Osteoblast (primary cell): ENCODE measurements around the gene MBTPS1. TPM values are rescaled to one million over a fixed set of nuclear protein-coding genes. Genes with fewer than 3 reads are reported as not detected.

ENCODE experiments used
- DNase-seq: peaks from one replicate; pipeline ENCODE4 v3.0.0; 2011; ENCODE audit warnings: low spot score, mixed read lengths; ENCODE audit not compliant: insufficient read length; ENCODE audit errors: missing footprints
- H2AFZ ChIP-seq: 2 replicates; pipeline ENCODE4 v1.6.0; 2011; ENCODE audit warnings: mild to moderate bottlenecking, low read length
- H3K27ac ChIP-seq: 2 replicates; pipeline ENCODE4 v1.5.1; 2011; ENCODE audit warnings: mild to moderate bottlenecking, low read depth, low read length, moderate library complexity
- H3K27me3 ChIP-seq: 2 replicates; pipeline ENCODE4 v1.6.0; 2012; ENCODE audit warnings: mild to moderate bottlenecking, control low read depth, inconsistent platforms, low read length, moderate library complexity; ENCODE audit not compliant: insufficient read depth
- H3K36me3 ChIP-seq: 2 replicates; pipeline ENCODE4 v1.5.1; 2011; ENCODE audit warnings: mild to moderate bottlenecking, low read length, control low read depth, moderate library complexity; ENCODE audit not compliant: insufficient read depth
- H3K4me1 ChIP-seq: 2 replicates; pipeline ENCODE4 v1.5.1; 2011; ENCODE audit warnings: mild to moderate bottlenecking, low read length, control low read depth, moderate library complexity; ENCODE audit not compliant: insufficient read depth
- H3K4me2 ChIP-seq: 2 replicates; pipeline ENCODE4 v1.6.0; 2011; ENCODE audit warnings: mild to moderate bottlenecking, low read length; ENCODE audit not compliant: insufficient read depth
- H3K4me3 ChIP-seq: fragments of 200-600 bp; sonication (generic); 3 replicates; pipeline ENCODE4 v1.5.1; 2012; ENCODE audit warnings: mild to moderate bottlenecking, low read length, inconsistent platforms; ENCODE audit not compliant: insufficient read depth
- H3K79me2 ChIP-seq: 2 replicates; pipeline ENCODE4 v1.6.0; 2012; ENCODE audit warnings: mild to moderate bottlenecking, low read length, control low read depth, inconsistent platforms; ENCODE audit not compliant: insufficient read depth
- H3K9me3 ChIP-seq: 2 replicates; pipeline ENCODE4 v1.5.1; 2011; ENCODE audit warnings: low read depth, low read length, control low read depth
- H4K20me1 ChIP-seq: 2 replicates; pipeline ENCODE4 v1.6.0; 2012; ENCODE audit warnings: mild to moderate bottlenecking, low read length, control low read depth; ENCODE audit not compliant: insufficient read depth
- total RNA-seq: library from RNA; depleted of rRNA; stranded (reverse); fragments of >200 nt; gene quantifications from 2 replicates; pipeline ENCODE4 v1.2.3, GENCODE V29; 2012
- TF ChIP-seq, protein P1 (sequence below): IDR thresholded peaks from 2 replicates; pipeline ENCODE4 v1.5.1; 2011; ENCODE audit warnings: mild to moderate bottlenecking, low read depth, low read length, moderate library complexity; ENCODE audit errors: extremely low read depth

Gene MBTPS1
- total RNA-seq, 1 donor: 114 TPM

DNA sequence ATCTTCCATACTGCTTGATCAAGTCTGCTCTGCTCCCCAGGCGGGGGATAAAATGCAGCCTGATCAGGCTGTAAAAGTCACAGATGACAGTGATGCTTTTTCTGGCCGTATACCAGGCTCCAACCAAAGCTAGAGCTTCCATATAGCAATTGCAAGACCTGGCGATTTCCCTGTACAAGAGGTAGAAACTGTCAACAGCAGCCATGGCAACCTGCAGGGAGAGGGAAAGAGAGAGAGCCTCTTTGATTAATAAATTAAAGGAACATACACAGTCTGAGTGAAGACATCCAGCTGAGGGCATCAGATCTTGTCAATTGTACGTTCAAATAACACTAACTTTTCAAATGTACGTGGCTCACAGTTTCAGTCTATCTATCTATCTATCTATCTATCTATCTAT, 14.4 kb upstream of the MBTPS1 start:
- Histone ChIP-seq H2AFZ (no peak overlapping the region), H3K4me1 (peaks cover 7% of the 10 kb centered on the region), H4K20me1 (peaks cover 6% of the 10 kb centered on the region), H3K79me2 (peaks cover 19% of the 10 kb centered on the region), H3K27ac (no peak overlapping the region), H3K4me3 (no peak overlapping the region), H3K36me3 (peaks cover 17% of the 10 kb centered on the region), H3K9me3 (no peaks in the 10 kb centered on the region), H3K4me2 (no peak overlapping the region), H3K27me3 (no peaks in the 10 kb centered on the region)
- TF ChIP-seq, protein P1, sequence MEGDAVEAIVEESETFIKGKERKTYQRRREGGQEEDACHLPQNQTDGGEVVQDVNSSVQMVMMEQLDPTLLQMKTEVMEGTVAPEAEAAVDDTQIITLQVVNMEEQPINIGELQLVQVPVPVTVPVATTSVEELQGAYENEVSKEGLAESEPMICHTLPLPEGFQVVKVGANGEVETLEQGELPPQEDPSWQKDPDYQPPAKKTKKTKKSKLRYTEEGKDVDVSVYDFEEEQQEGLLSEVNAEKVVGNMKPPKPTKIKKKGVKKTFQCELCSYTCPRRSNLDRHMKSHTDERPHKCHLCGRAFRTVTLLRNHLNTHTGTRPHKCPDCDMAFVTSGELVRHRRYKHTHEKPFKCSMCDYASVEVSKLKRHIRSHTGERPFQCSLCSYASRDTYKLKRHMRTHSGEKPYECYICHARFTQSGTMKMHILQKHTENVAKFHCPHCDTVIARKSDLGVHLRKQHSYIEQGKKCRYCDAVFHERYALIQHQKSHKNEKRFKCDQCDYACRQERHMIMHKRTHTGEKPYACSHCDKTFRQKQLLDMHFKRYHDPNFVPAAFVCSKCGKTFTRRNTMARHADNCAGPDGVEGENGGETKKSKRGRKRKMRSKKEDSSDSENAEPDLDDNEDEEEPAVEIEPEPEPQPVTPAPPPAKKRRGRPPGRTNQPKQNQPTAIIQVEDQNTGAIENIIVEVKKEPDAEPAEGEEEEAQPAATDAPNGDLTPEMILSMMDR: no peak
- DNase-seq: no peak

DNA sequence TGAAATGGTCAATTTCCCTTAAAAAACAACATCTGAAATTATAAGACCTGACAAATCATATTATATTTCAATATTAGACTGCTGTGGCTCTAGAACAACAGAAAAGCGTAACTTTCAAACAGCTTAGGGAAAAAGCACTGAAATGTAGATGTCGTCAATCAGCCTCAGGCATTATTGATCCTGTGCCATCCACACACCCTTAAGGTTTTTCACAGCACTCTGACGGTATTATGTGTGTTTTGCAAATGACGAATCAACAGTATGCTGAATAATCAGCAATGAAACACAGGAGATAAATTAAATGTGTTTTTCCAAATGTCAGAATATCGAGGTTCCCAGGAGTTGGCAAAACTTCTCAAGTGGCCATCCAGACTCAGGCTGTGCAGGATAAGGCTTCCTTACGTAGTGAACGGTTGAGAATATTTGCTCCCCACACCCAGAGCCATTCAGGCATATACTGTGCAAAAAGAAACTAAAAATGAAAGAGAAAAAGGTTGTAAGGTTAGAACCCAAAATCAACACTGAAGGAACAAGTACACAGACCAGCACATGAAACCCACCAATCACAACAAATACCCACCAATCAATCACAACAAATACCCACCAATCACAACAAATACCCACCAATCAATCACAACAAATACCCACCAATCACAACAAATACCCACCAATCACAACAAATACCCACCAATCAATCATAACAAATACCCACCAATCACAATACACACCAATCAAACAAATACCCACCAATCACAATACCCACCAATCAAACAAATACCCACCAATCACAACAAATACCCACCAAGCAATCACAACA, 7.7 kb upstream of the MBTPS1 start:
- no peak overlapping the region for H3K4me2 ChIP-seq
- no peaks in the 10 kb centered on the region for H3K9me3 ChIP-seq
- no peaks in the 10 kb centered on the region for H3K79me2 ChIP-seq
- H3K27me3 ChIP-seq: no peaks in the 10 kb centered on the region
- DNase-seq: no peak
- no peak overlapping the region for H2AFZ ChIP-seq
- no peaks in the 10 kb centered on the region for H3K4me1 ChIP-seq
- no peak overlapping the region for H3K4me3 ChIP-seq
- no peaks in the 10 kb centered on the region for H4K20me1 ChIP-seq
- peaks cover 18% of the 10 kb centered on the region for H3K36me3 ChIP-seq
- H3K27ac ChIP-seq: no peak overlapping the region
- TF ChIP-seq, protein P1: no peak

DNA sequence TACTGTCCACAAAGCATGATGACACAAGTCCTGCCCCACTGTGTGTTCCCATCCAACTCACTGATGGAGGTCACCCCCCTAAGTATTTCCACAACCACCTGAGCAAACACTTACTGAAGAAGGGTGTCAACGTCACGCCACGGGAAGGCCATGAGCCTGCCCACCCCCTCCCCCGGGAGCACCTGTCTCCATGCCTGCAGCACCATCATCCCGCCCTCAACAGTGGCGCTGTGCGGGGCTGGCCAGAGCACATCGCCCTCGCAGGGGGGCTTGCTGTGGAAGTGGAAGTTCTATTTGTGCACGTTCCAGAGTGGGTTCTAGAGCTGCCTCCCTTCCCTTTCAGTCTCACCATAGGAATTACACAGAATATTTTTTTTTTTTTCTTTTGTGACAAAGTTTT, 4.3 kb upstream of the MBTPS1 start:
- DNase-seq: no peak
- Histone ChIP-seq H3K4me2 (no peak overlapping the region), H3K9me3 (no peaks in the 10 kb centered on the region), H3K36me3 (peaks cover 12% of the 10 kb centered on the region), H3K4me1 (peaks cover 8% of the 10 kb centered on the region), H3K4me3 (no peak overlapping the region), H4K20me1 (no peaks in the 10 kb centered on the region), H3K27me3 (no peaks in the 10 kb centered on the region), H3K79me2 (peaks cover 9% of the 10 kb centered on the region), H3K27ac (no peak overlapping the region), H2AFZ (no peak overlapping the region)
- TF ChIP-seq, protein P1: no peak

DNA sequence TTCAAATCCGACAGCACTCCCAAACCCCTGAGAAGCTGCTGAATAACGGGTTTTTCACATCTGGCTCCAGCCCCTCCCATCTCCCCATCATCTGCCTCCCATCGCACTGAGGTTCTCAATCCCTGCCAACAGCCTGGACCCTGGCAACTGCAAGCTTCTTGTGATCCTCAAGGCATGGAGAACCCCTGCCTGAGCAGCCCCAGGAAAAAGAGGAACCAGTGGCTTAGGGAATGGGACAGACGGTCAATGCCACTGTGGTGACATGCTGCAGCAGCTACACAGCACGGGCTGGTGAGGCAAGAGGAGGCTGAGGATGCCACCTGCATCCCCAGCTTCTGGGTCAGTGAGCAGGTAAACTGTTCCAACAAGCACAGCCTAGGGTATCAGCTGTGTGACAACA, 3.3 kb upstream of the MBTPS1 start:
- Histone ChIP-seq H3K27ac (no peak overlapping the region), H3K4me2 (no peak overlapping the region), H3K79me2 (peaks cover 19% of the 10 kb centered on the region), H3K9me3 (no peaks in the 10 kb centered on the region), H4K20me1 (peaks cover 3% of the 10 kb centered on the region), H3K4me1 (peaks cover 14% of the 10 kb centered on the region), H3K36me3 (peaks cover 12% of the 10 kb centered on the region), H3K4me3 (no peak overlapping the region), H2AFZ (no peak overlapping the region), H3K27me3 (no peaks in the 10 kb centered on the region)
- DNase-seq: no peak
- TF ChIP-seq, protein P1: no peak
